GM21526 (cell line): ENCODE measurements around the gene HOTAIR.
A peak's percentile ranks its signal among the peaks of the same experiment; 100 is the strongest.

Experiments
- ATAC-seq: cut with Tn5 transposase; IDR thresholded peaks from one replicate; pipeline ENCODE4 v1.9.1; 2021; ENCODE audit warnings: moderate library complexity; ENCODE audit not compliant: unreplicated experiment, low FRiP score

Gene HOTAIR

DNA sequence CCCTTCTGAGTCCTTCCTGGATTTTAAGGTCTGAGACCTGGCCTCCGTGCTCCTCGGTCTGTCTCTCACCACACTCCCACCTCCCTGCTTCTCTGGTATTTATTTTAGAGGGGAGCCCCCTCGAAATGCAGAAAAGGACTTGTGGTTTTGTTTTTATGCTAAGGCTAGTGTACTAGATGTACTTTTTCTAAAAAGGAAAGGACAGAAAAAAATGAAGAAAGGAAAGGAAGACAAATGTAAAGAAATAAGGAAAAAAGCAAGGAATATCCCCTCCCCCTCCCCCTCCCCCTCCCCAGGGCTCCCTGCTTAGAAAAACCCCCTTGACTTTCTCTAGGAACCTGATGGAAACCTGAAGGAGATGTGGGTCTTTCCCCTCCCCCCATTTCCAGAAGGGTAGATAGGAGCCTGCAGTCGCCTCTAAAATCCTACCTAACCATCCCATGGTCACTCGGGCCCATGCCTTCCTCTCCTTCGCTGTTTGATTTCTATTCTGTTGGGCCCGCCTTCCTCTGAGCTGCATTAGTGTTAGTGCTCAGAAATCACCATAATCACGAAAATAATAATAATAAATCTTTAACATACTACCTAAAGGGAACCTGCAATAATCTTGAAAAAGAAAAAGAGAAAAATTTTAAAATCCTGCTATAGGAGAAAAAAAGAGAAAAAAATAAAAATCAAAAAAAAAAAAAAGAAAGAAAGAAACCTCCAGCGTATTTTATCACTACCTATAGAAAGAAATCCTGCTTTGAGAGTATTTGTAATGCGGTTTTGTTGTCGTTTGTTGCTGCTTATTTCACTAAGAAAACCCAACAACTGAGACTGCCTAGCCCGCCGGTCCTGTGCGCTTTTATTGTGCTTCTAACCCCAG is 37.1 kb upstream of the HOTAIR start:
- no peak for ATAC-seq

DNA sequence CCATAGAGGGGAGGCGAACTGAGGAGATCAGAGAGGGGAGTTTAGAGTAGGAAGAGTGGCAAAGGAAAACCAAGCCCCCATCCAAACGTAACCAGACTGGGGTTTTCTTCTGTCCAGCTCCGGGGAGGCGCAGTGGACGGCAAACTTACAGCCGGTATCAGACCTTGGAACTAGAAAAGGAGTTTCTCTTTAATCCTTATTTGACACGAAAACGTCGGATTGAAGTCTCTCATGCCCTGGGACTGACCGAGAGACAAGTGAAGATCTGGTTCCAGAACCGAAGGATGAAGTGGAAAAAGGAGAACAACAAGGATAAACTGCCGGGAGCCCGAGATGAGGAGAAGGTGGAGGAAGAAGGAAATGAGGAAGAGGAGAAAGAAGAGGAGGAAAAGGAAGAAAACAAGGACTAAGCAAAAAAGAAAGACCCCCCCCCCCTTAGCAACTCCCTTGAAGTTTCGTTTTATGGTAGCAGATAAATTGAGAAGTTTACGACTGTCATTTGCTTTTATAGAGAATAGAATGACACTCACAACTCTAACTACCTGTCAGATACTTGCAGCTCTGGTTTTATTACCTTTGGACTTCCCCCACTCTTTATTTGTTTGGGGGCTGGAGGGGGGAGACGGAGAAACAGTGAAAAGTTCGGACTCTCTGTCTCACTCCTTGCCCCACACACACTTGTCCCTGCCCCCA is 36.4 kb upstream of the HOTAIR start:
- ATAC-seq = no peak

DNA sequence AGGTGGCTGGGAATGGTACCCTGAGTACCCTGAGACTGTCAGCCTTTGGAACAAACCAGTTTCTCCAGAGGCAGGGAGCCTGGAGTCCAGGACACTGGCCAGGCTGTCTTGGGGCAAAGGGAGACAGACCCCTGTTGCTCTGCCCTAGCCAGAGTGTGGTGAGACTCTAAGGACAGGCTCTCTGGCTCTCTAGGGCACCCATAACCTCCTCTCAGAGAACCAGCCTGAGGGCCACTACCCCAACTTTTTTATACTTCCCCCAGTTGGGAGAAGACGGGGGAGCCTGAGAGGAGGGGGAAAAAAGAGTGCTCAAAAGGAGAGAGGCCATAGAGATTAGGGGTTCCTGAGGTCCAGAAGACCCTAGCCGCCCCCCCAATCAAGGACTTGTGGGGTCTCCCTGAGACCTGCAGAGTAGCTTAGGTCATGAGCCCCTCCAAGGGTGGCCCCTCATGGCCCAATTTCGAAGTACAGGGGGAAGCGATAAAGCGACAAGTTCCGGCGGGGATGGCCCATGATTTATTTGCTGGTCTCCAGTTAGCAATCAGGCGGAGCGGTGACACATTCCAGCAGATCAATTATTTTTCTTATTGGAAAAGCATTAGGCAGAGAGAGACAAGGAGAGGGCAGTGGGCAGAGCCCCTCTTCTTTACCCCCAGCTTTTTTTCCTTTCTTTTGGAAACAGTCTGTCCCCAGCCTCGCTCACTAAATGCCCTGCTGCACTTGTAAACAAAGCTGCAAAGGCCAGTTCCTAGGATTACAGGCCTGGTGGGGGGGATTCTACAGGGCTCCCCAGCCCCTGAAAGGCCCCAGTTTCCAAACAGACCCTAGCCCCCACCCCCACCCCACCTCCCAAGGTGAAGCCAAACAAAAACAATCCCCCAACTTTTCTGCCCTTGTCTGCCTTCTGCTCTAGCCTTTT is 35.6 kb upstream of the HOTAIR start:
- ATAC-seq = no peak

DNA sequence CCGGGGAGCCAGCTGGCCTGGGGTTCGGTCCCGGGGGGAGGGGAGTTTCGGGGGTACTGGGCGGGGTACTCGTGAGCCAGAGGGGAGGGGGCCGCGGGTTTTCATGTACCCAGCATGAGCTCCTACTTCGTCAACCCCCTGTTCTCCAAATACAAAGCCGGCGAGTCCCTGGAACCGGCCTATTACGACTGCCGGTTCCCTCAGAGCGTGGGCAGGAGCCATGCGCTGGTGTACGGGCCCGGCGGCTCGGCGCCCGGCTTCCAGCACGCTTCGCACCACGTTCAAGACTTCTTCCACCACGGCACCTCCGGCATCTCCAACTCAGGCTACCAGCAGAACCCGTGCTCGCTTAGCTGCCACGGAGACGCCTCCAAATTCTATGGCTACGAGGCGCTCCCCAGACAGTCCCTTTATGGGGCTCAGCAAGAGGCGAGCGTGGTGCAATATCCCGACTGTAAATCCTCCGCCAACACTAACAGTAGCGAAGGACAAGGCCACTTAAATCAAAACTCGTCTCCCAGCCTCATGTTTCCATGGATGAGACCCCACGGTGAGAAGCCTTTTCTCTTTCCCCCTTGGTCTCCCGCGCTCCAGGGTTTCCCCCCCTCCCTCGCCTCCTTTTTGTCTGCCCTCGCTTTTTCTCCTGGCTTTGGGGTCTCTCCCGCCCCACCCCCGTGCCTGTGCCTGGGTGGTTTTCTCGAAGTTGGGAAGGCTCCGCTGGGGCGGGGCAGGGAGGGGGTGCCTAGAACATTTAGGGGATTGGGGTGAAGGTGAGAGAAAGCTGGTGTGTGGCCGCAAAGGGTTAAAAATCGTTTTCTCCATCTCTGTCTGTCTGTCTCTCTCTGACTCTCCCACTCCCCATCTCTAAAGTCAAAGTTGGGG is 34.7 kb upstream of the HOTAIR start:
- no peak for ATAC-seq

DNA sequence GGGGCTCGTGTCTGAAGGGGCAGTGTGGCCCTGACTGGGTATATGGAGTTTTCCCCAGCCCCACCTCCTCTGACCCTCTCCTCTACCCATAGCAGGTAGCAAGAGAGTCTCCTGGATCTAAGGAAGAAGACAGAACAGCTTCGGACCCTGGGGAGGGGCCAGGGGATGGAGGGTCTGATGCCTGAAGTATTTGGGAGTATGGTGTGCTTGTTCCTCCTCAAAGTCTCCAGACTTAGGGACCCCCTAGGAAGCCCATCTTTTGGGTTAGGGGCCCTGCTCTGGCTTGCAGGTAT is 33.5 kb upstream of the HOTAIR start:
- ATAC-seq = no peak

DNA sequence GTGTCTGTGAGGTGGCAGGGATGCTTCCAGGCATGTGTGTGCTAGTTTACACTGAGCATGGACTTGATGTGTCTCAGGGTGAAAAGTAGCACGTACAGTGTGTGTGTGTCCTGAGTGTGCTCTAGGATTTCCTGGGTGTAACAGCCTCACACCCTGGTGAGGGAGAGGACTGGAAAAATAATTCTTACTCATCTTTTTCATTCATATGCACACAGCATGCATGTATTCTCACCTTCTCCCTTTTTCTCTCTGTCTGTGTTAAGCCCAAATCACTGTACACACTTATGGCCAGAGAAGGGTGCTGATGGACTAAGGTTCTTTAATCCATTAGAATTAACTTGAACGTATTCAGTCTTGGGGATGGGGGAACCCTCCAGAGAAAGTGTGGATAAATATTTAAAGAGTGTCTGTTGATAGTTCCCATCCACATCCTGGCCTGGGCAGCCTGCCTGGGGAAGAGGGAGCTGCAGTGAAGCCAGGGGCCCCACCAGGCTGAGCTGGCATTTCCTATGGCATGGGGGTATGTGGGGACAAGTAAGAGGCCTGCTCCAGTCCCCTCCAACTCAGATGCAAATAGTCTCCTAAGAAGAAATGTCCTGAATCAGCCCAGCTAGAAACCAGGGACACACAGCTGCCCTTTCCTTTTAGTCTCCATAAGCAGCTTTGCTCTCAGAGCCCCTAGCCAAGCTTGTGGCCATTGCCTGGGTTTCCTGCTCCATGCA is 32.9 kb upstream of the HOTAIR start:
- no peak for ATAC-seq

DNA sequence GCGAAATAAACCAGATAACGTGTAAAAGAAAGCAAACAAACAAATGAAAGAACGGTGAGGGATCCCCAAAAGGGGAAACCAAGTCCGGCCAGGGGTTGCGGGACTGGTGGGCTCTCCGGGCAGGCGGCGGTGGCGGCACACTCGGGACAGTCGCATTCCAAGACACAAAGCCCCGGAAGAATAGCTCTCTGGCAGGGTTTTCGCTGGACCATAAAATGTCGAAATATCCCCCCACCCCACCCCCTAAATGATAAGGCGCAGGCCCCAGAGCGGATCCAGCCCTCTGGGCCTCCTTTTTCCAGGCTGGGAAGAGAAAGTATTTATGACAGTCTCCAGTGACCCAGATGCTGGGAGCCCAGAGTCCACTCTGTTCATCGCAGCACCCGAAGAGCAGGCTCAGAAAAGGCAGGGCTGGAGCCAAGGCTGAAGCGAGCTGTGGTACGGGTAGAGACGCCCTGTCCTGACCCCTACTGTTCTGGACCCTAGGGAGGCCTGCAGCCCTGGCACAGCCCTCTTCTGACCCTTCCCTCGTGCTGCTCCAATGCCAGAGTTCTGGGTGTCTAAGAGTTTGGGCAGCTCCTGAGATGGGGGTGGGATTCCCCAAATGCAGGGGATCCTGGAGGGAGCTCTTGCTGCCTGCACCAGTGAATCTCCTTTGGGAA is 31.9 kb upstream of the HOTAIR start:
- ATAC-seq = no peak

DNA sequence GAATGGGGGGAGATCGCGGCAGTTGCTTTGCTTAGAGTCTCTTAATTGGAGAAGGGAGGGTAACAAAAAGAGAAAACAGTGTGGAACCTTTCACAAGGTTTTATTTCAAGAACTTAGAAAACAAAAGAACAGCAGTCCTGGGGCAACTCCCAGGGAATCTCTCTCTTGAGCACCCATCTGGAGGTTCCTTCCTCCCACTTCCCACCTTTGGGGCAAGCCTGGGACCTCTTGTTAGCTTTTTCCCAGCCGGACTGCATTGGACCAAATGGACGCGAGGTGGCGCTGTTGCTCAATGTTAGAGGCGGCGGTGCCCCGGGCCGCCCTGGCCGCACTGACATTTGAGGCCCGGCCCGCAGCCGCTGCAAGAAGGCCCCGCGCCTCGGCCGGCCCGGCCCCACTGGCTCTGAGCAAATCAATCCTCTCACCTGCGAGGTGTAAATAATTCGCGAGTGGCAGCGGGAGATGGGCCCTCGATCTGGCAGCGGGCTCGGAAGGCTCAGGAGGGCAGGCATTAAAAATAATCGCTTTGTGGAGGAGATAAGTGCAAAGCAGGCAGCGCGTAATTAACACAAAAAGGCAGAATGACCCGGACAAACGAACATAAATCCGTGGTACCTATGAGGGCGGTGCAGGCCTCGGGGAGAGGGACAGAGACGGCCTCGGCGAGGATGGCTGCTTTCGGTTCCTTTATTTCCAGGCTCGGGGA is 31.3 kb upstream of the HOTAIR start:
- peak; percentile 75 for ATAC-seq

DNA sequence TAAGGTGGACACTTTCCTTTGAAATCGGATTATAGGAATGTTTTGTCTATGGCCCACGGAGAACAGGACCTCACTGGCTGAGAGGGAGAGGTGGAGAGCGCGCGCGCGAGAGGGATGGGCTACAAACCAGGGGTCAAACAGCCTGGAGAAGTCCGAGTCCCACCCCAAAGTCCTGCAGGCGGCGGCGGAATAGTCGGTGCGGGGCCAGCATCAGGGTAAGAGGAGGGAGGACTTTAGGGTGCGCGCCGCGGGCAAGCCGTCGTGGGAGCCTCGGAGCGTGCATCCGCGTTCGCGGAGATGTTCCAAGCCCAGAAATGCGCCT is 30.7 kb upstream of the HOTAIR start:
- ATAC-seq = no peak

DNA sequence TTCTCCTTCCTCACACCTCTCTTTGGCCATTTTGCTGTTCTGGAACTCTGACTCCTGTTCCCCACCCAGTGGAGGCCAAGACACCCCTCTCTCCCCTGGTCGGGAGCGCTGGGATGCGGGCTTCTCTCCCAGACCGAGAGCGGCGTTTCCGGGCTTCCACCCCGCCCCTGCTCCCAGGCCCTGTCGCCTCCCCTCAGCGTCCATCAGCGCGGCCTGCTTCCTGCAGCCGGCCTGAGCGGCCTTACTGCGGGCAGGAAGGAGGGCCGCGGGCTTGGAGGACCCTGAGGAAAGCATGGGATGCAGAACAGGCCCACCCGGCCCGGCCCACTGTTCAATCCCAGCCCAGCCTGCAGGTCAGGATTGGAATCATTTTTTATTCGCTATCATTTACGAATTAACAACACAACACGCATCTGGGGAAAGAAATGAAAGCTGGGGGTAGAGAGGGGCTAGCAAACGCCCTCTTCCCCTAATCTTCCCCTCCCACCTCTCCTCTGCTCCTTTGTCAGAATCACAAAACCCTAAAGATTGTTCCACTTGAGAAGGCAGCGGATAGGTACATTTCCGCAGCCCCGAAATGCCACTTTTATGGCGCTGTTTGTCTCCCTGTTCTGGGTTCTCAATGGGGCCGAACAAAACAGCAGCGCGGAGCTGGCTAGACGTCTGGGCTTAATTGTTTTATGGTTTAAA is 30.2 kb upstream of the HOTAIR start:
- ATAC-seq = no peak

DNA sequence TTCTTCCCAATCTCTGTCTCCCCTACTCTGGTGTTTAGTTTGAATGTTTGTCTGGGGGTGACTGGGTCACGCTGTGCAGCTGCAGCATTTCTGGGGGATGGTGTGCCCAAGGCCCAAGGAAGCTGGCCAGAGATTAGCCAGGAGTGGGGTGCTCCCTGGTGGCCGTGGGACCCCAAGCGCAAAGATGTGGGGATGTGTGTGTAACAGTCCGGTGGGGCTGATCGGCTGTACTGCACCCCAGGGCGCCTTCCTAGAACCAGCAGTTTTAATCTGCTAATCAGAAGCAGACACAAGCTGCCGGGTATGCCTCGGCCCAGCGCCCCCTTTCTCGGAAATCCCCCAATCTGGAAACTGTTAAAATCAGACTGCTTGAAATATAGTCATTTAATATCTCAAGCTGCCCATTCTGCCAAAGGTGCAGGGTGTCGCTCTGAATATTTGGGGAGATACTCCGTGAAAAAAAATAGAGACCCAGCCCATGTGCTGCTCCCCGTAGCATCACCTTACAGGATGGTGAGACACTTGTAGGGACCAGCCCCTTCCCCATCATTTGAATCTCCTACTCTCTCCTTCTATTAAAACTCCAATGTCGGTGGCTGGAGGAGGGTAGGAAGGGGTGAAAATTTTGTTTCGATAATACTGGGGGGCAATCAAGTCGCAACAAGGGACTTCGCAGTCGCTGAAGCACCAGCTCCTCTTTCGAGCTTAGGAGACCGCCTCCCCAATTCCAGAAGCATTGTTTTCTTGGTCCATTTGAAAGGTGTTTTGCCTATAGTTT is 29.5 kb upstream of the HOTAIR start:
- ATAC-seq = no peak

DNA sequence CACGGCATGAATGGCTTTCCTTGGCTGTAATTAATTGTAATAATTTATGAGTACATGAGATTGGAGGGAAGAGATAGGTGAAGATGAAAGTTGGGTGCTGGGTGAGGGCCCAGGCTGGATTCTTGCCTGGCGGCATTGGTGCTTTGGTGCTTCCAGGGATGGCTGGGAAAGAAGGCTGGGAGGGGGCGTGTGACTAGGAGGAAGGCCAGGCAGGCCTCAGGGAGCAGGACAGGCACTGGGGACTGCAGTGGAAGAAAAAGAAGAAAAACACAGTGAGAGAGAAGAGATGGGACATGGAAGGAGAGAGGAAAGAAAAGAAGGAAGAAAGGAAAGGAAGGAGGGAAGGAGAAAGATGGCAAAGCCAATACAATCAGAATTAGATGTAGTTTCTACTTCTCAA is 28.9 kb upstream of the HOTAIR start:
- no peak for ATAC-seq

DNA sequence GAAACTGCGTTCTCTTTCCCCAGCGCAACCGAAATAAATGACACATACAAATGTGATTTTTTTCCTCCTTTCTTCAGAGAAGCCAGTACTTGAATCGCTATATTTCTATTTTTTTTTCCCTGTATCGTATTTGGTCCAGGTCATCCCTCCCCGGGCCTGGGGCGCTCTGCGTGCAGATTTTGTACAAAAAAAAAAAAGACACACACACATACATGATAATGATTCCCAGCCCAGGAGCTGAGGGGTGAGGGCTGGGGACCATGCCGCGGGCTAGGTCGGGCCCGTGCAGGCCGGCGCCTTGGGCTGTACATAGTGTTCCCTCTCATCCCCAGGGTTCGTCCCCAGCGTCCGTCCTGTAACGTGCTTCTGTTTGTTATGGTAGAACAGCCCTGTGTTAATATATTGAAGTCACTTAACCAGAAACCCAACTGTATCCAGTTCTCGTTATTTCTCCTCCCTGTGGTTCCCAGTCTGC is 28.2 kb upstream of the HOTAIR start:
- ATAC-seq = no peak

DNA sequence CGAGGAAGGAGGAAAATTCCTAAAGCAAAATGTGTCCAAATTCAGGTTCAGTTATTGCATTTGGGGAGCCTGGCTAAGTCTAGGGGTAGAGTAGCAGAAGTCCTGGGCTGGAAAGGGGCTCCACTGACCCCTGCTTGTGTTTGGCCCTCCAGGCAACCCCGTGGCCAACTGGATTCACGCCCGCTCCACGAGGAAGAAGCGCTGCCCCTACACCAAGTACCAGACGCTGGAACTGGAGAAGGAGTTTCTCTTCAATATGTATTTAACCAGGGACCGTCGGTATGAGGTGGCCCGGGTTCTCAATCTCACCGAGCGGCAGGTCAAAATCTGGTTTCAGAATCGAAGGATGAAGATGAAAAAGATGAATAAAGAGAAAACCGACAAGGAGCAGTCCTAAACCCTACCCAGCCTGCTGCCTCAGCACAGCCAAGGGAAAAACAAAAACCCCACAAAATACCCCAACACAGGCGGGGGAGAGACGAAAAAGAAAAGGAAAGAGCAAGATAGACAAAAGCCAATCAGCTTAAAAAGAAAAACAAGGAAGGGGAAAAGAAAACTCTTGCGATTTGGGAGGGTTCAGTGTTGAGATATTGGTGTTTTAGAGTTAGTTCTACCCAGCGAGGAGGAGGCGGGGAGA is 27.6 kb upstream of the HOTAIR start:
- ATAC-seq = no peak

DNA sequence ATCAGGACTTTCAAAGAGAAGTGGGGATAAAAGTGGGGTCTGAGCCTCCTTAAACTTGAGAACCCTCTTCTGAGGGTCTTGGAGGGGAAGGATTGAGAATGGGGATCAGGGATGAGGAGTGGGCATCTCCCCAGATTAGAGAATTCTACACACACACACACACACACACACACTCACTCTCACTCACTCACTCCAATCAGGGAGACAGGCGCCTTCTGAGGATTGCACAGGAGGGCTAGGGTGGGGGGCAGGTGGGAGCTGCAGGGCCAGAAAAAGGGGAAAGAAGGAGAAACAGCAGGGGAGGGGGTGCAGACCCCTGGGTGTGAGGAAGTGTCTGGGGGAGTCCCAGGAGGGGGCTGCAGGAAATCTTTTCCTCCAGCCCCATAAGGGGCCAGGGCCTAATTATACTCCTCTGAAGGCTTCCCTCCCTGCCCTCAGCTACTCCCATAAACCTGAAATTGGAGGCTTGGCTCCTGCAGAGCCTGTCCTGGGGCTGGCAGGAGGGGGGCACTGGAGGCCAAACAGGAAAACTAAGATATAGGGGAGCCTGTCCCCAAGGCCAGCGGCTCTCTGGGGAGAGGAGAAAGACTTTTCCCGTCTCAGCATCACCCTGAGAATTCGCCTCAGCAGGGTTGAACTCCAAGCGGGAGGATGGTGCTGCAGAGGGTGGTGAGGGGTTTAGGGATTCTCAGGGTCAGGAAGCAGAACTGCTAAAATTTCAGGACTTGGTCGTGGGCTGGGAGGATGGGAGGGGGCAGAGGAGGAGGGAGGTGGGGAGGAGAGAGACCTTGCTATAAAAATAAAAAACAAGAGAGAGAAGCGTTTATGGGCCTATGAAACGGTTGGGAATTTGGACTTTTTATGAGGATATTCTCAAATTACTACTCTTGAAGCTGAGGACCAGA is 26.8 kb upstream of the HOTAIR start:
- no peak for ATAC-seq
